Gastrocnemius medialis (tissue), 4 donors: ENCODE results near the gene NDP. TPM values are rescaled to one million over a fixed set of nuclear protein-coding genes. Genes with fewer than 3 reads are reported as not detected.
A peak's percentile ranks its signal among the peaks of the same experiment; 100 is the strongest.

Experiments used
- ATAC-seq, 2 donors: fragments of 150-250 bp; one replicate each; pipeline ENCODE4 v1.9.1; 2016
- DNase-seq, 2 donors: peaks; one replicate each; pipeline ENCODE4 v3.0.0-alpha.2; 2019
- H3K27ac ChIP-seq, 4 donors: fragments of 200-600 bp; sonication (generic); 1 replicate in 1 of 4; 2 replicates in 3 of 4; pipeline ENCODE4 v1.5.1; 2016 to 2018; ENCODE audit warnings: mild to moderate bottlenecking in 2 of 4, moderate library complexity in 1 of 4
- H3K27me3 ChIP-seq, 3 donors: fragments of 200-600 bp; sonication (generic) in 2 of 3; 1 replicate in 1 of 3; 2 replicates in 2 of 3; pipeline versions ENCODE4 v1.5.1 to v1.6.0; 2016 to 2019; ENCODE audit warnings: mild to moderate bottlenecking in 1 of 3, moderate library complexity in 1 of 3
- H3K36me3 ChIP-seq, 2 donors: fragments of 200-600 bp; sonication (generic) in 1 of 2; one replicate each; pipeline ENCODE4 v1.5.1; 2017 to 2018
- H3K4me1 ChIP-seq, 2 donors: fragments of 200-600 bp; sonication (generic) in 1 of 2; one replicate each; pipeline ENCODE4 v1.5.1; 2016 to 2017; ENCODE audit warnings: mild to moderate bottlenecking in 2 of 2
- H3K4me3 ChIP-seq, 4 donors: fragments of 200-600 bp; sonication (generic) in 3 of 4; 1 replicate in 1 of 4; 2 replicates in 3 of 4; pipeline ENCODE4 v1.5.1; 2016 to 2019; ENCODE audit warnings: mild to moderate bottlenecking in 2 of 4
- H3K9me3 ChIP-seq, 3 donors: fragments of 200-600 bp; sonication (generic) in 2 of 3; 1 replicate in 1 of 3; 2 replicates in 2 of 3; pipeline ENCODE4 v1.5.1; 2016 to 2019
- POLR2A ChIP-seq, 2 donors: fragments of 450-650 bp; IDR thresholded peaks; one replicate each; pipeline ENCODE4 v1.6.1; 2017; ENCODE audit warnings: antibody characterized with exemption in 2 of 2, mild to moderate bottlenecking in 2 of 2, moderate library complexity in 2 of 2
- in situ Hi-C, 4 donors: fragments of 200-750 bp; cut with MboI; loops; one replicate each; pipeline versions ENCODE4 v1.15.0 to v1.8.0; 2017; ENCODE audit warnings: low sequenced_read_pairs in 4 of 4
- intact Hi-C: fragments of 100-400 bp; cut with DNase I; formaldehyde crosslinking; loops from one replicate; pipeline ENCODE4 v1.15.1; 2023; ENCODE audit warnings: low total_unique reads
- total RNA-seq, 4 donors: library from RNA; depleted of rRNA; stranded (reverse); fragments of >200 nt; gene quantifications; one replicate each; pipeline versions ENCODE4 v1.1.0 to v1.2.3, GENCODE V29; 2016
- TF ChIP-seq, protein P1 (sequence below), 5 experiments: fragments of 450-650 bp in 3 of 5; fragments of 200-600 bp in 2 of 5; sonication (generic) in 2 of 5; IDR thresholded peaks in 4 of 5; conservative IDR thresholded peaks in 1 of 5; 1 replicate in 4 of 5; 2 replicates in 1 of 5; pipeline ENCODE4 v1.5.1; 2016 to 2019; ENCODE audit warnings: antibody characterized with exemption in 5 of 5, mild to moderate bottlenecking in 3 of 5, moderate library complexity in 3 of 5

Gene NDP
- total RNA-seq, 4 donors from 2014 or later: not detected

DNA sequence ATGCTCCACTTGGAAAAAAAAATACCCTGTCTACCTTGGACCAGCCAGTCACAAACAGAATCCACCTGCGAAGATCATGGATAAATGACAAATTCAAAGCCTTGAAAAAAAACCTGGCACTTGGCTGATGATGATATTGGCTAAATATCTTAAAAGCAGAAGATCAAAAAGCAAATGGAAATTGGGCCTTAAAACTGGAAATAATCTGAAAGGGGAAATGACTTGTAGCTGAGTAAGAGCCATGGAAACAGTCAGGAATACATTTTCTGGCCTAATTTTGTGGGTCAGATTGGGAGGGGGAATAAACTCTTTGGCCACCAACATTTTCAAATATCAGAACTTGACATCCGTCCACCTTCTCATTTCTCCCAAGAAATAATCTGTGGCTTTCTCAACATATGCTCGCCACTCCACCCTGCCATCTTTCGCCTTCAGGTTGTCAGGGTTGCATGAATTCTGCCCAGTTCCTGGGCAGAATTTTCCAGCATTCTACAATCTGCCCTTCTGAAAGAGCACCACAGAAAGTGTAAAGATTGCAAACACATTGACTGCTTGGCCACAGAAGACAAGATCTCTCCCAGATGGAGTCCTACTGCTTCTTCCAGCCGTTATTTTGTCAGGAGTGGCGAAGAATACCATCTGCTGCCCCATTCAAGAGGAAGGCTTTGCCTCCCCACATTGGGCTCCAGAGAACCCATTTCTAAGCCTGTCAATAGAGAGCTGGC lies 1.7 kb upstream of the NDP start:
- in situ Hi-C loops (loop anchor here in 2 of 4 donors (25.0 kb wide), 2 partner anchors 387 to 1212 kb away; no protein-coding TSS in a partner anchor), intact Hi-C loops (no loop called here)
- H3K27me3 ChIP-seq: peaks cover 0 to 18% (median 0%) of the 10 kb centered on the region in 3 donors

DNA sequence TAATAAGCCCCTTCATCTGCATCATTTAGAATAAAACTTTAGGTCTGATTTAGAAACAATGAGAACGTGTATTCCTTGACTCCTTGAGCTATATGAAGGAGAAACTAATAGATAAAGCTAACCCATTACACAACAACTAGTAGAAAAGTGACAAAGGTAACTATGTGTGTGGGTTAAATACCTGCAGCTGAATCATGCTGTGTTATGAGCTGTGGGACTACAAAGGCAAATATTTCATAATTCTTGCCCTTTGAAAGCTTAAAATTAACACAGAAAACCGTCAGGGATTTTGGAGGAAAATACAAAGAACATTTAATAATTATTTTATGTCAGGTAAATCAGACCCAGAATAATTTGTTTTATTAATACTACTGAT lies 898 bp upstream of the NDP start:
- DNase-seq: no peak
- Histone ChIP-seq H3K27ac (no peak overlapping the region), H3K36me3 (no peaks in the 10 kb centered on the region), H3K9me3 (no peaks in the 10 kb centered on the region), H3K27me3 (peaks cover 0 to 18% (median 0%) of the 10 kb centered on the region in 3 donors), H3K4me3 (no peak overlapping the region), H3K4me1 (no peaks in the 10 kb centered on the region)
- no peak for ATAC-seq
- in situ Hi-C loops (loop anchor here in 2 of 4 donors (25.0 kb wide), 2 partner anchors 388 to 1213 kb away; no protein-coding TSS in a partner anchor), intact Hi-C loops (no loop called here)
- TF ChIP-seq POLR2A (IDR thresholded peaks at IDR 0.05): no peak
- TF ChIP-seq, protein P1, sequence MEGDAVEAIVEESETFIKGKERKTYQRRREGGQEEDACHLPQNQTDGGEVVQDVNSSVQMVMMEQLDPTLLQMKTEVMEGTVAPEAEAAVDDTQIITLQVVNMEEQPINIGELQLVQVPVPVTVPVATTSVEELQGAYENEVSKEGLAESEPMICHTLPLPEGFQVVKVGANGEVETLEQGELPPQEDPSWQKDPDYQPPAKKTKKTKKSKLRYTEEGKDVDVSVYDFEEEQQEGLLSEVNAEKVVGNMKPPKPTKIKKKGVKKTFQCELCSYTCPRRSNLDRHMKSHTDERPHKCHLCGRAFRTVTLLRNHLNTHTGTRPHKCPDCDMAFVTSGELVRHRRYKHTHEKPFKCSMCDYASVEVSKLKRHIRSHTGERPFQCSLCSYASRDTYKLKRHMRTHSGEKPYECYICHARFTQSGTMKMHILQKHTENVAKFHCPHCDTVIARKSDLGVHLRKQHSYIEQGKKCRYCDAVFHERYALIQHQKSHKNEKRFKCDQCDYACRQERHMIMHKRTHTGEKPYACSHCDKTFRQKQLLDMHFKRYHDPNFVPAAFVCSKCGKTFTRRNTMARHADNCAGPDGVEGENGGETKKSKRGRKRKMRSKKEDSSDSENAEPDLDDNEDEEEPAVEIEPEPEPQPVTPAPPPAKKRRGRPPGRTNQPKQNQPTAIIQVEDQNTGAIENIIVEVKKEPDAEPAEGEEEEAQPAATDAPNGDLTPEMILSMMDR (IDR thresholded peaks at IDR 0.05 in 4 of 5, conservative IDR thresholded peaks at IDR 0.05 in 1 of 5): no peak

More for the DNA sequence above, 1.7 kb upstream of the NDP start:
- H3K27ac ChIP-seq: no peak overlapping the region
- TF ChIP-seq, protein P1 (IDR thresholded peaks at IDR 0.05 in 4 of 5, conservative IDR thresholded peaks at IDR 0.05 in 1 of 5): no peak
- no peak for TF ChIP-seq POLR2A (IDR thresholded peaks at IDR 0.05)
- no peaks in the 10 kb centered on the region for H3K36me3 ChIP-seq
- no peak overlapping the region for H3K4me3 ChIP-seq
- ATAC-seq (no peak), DNase-seq (no peak)
- H3K9me3 ChIP-seq: no peaks in the 10 kb centered on the region
- no peaks in the 10 kb centered on the region for H3K4me1 ChIP-seq

DNA sequence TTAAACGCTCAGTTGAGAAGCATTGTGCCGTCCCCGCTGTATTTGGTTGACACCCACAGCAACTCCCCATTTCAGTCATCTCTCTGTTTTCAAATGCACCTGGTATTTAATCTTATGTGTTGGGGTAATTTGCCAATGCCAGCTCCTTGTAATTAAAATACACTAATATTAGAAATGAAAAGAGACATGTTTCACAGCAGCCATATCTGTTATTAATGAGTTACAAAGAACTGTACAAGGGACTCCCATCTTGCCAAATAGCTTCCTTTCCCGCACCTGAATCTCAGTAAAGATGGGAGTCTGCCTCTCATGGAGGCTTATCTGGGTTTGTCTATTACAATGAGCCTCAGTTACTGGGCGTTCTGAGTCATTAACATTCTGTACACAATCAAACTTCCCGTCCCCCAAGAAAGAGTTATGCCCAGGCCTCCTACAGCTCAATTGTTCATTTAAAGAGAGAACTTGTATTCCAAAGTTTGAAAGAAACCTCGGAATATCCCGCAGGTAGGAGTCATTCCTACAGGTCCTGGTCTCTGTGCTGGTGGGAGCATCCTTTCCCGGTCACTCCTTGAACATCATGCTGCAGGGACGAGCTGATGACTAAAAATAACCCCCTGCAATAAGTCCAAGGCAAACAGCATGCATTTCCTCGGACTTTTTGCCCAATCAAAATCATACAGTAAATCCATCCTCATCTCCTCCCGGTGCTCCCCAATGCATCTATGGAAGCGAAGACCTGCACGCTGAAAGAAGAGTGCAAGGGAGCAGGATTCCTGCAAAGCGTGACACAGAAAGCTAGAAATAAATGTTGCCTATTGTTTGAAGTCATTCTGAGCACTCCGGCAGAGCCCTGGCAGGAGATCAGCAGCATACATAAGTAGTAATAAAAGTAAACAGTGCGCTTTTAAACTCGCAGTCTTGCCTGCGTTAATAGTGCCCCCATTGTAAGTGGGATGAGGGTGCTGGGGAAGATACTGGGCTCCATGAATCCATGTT lies 926 bp downstream of the NDP start:
- TF ChIP-seq, protein P1 (IDR thresholded peaks at IDR 0.05 in 4 of 5, conservative IDR thresholded peaks at IDR 0.05 in 1 of 5): no peak
- TF ChIP-seq POLR2A (IDR thresholded peaks at IDR 0.05): no peak
- intact Hi-C loops: no loop called here
- Histone ChIP-seq H3K27me3 (peaks cover 0 to 18% (median 0%) of the 10 kb centered on the region in 3 donors), H3K27ac (no peak overlapping the region), H3K9me3 (no peaks in the 10 kb centered on the region), H3K36me3 (no peaks in the 10 kb centered on the region), H3K4me3 (peak overlapping the region in 3 of 4 donors; percentile 24 to 43 (median 29)), H3K4me1 (no peaks in the 10 kb centered on the region)
- DNase-seq: no peak
- in situ Hi-C loops: loop anchor here in 2 of 4 donors (25.0 kb wide), 2 partner anchors 390 to 1215 kb away; no protein-coding TSS in a partner anchor
- ATAC-seq: no peak

DNA sequence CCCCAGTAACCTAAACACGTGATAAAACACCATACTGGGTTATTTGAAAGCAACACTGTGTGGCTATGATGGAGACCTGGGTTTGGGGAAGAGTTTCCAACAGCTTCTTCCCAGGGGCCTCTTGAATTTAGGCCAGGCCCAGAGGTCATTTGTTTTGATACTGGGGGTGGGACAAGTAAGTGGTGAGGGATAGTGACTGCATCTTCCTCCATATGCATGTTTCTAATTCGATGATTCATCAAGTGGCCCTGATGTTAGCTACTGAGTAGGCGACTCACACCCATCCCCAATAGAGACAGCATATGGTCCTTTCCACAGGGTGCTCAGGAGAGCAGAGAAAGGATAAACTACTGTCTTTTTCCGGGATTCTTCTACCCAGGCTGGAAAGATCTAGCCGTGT lies 2.7 kb downstream of the NDP start:
- in situ Hi-C loops (loop anchor here in 2 of 4 donors (25.0 kb wide), 2 partner anchors 392 to 1217 kb away; no protein-coding TSS in a partner anchor), intact Hi-C loops (no loop called here)
- H3K27me3 ChIP-seq: peaks cover 0 to 18% (median 0%) of the 10 kb centered on the region in 3 donors
- no peaks in the 10 kb centered on the region for H3K4me1 ChIP-seq
- no peaks in the 10 kb centered on the region for H3K9me3 ChIP-seq
- no peak overlapping the region for H3K4me3 ChIP-seq
- H3K36me3 ChIP-seq: no peaks in the 10 kb centered on the region
- TF ChIP-seq, protein P1 (IDR thresholded peaks at IDR 0.05 in 4 of 5, conservative IDR thresholded peaks at IDR 0.05 in 1 of 5): no peak
- TF ChIP-seq POLR2A (IDR thresholded peaks at IDR 0.05): no peak
- no peak overlapping the region for H3K27ac ChIP-seq
- DNase-seq (no peak), ATAC-seq (no peak)
